ENCODE data around the gene UBE3D. TPM values are rescaled to one million over a fixed set of nuclear protein-coding genes. Genes with fewer than 3 reads are reported as not detected.

Gene UBE3D
- total RNA-seq, 2 donors from 2014 or later: 16.2 to 18.0 TPM

- Mint-ChIP-seq H3K27ac (no peak overlapping the region), H3K9me3 (peaks cover 18% of the 10 kb centered on the region), H3K4me1 (peaks cover 6% of the 10 kb centered on the region), H3K36me3 (ENCODE audit: low read depth) (peaks cover 29% of the 10 kb centered on the region), H3K4me3 (no peak overlapping the region), H3K27me3 (ENCODE audit: insufficient read depth) (no peaks in the 10 kb centered on the region)
- no peak overlapping the region for H3K4me3 ChIP-seq (ENCODE audit: low read length)
- H3K27me3 ChIP-seq (ENCODE audit: control insufficient read depth, insufficient read depth, low read length, poor library complexity, severe bottlenecking): no peaks in the 10 kb centered on the region
- peaks cover 5% of the 10 kb centered on the region for H3K36me3 ChIP-seq (ENCODE audit: control insufficient read depth, insufficient read depth, low read length)
- no peak overlapping the region for H3K9ac ChIP-seq (ENCODE audit: extremely low read depth, low read length, poor library complexity, severe bottlenecking)
- no peak for DNase-seq
- no peak overlapping the region for H3K27ac ChIP-seq (ENCODE audit: low read depth, low read length)
- no peak for TF ChIP-seq CTCF (conservative IDR thresholded peaks at IDR 0.05)
- H3K9me3 ChIP-seq (ENCODE audit: control insufficient read depth, low read length): peaks cover 22% of the 10 kb centered on the region
- H3K4me1 ChIP-seq (ENCODE audit: control insufficient read depth, insufficient read depth, low read length): no peaks in the 10 kb centered on the region
Measured at GRCh38 chr6:82915666-82916065, 150.0 kb downstream of the UBE3D start.

- no peak overlapping the region for H3K27ac ChIP-seq (ENCODE audit: low read depth, low read length)
- no peak overlapping the region for H3K9ac ChIP-seq (ENCODE audit: extremely low read depth, low read length, poor library complexity, severe bottlenecking)
- DNase-seq: no peak
- H3K4me1 ChIP-seq (ENCODE audit: control insufficient read depth, insufficient read depth, low read length): peaks cover 4% of the 10 kb centered on the region
- Mint-ChIP-seq H3K4me1 (peaks cover 15% of the 10 kb centered on the region), H3K27me3 (ENCODE audit: insufficient read depth) (no peaks in the 10 kb centered on the region), H3K9me3 (peaks cover 13% of the 10 kb centered on the region), H3K36me3 (ENCODE audit: low read depth) (peaks cover 20% of the 10 kb centered on the region), H3K27ac (no peak overlapping the region), H3K4me3 (no peak overlapping the region)
- no peaks in the 10 kb centered on the region for H3K27me3 ChIP-seq (ENCODE audit: control insufficient read depth, insufficient read depth, low read length, poor library complexity, severe bottlenecking)
- no peak overlapping the region for H3K4me3 ChIP-seq (ENCODE audit: low read length)
- H3K9me3 ChIP-seq (ENCODE audit: control insufficient read depth, low read length): peaks cover 16% of the 10 kb centered on the region
- peaks cover 5% of the 10 kb centered on the region for H3K36me3 ChIP-seq (ENCODE audit: control insufficient read depth, insufficient read depth, low read length)
- TF ChIP-seq CTCF (conservative IDR thresholded peaks at IDR 0.05): no peak
- WGBS, 2 experiments (ENCODE audit: insufficient coverage in 1 of 2, insufficient read length in 1 of 2): 96 to 100% methylated on average over 2 to 4 of the region's 4 CpGs
Measured at GRCh38 chr6:82914511-82914910, 151.1 kb downstream of the UBE3D start.

GRCh38 chr6:82910820-82911219 is 154.8 kb downstream of the UBE3D start:
- no peak overlapping the region for H3K27ac Mint-ChIP-seq
- H3K4me3 Mint-ChIP-seq: no peak overlapping the region
- no peaks in the 10 kb centered on the region for H3K27me3 ChIP-seq (ENCODE audit: control insufficient read depth, insufficient read depth, low read length, poor library complexity, severe bottlenecking)
- no peaks in the 10 kb centered on the region for H3K9me3 ChIP-seq (ENCODE audit: control insufficient read depth, low read length)
- H3K4me1 Mint-ChIP-seq: peaks cover 16% of the 10 kb centered on the region
- H3K27ac ChIP-seq (ENCODE audit: low read depth, low read length): no peak overlapping the region
- TF ChIP-seq CTCF (conservative IDR thresholded peaks at IDR 0.05): no peak
- no peaks in the 10 kb centered on the region for H3K27me3 Mint-ChIP-seq (ENCODE audit: insufficient read depth)
- no peak overlapping the region for H3K9ac ChIP-seq (ENCODE audit: extremely low read depth, low read length, poor library complexity, severe bottlenecking)
- no peaks in the 10 kb centered on the region for H3K36me3 ChIP-seq (ENCODE audit: control insufficient read depth, insufficient read depth, low read length)
- no peaks in the 10 kb centered on the region for H3K9me3 Mint-ChIP-seq
- DNase-seq: no peak
- no peaks in the 10 kb centered on the region for H3K36me3 Mint-ChIP-seq (ENCODE audit: low read depth)
- no peak overlapping the region for H3K4me3 ChIP-seq (ENCODE audit: low read length)
- peaks cover 4% of the 10 kb centered on the region for H3K4me1 ChIP-seq (ENCODE audit: control insufficient read depth, insufficient read depth, low read length)
